CD4-positive, alpha-beta T cell treated with Interleukin-2 at 100 ng/mL for 4 hours (primary cell): Measurements from ENCODE around the gene RCN2.
A peak's percentile ranks its signal among the peaks of the same experiment; 100 is the strongest.
"Not testable (repeated sequence)": the region's sequence is repeated elsewhere in the genome, so short reads cannot be mapped to it uniquely, and the experiment has no call there.

ENCODE experiments used
- DNase-seq: peaks from one replicate; pipeline ENCODE4 v3.0.0-alpha.2; 2020; ENCODE audit warnings: low spot score

RCN2 gene

GRCh38 chr15:76932135-76932966 lies 802 bp downstream of the RCN2 start:
- no peak for DNase-seq

- DNase-seq, result no peak
Observed at GRCh38 chr15:76935620-76936019, 4.1 kb downstream of the RCN2 start.

- DNase-seq, result no peak
Observed at GRCh38 chr15:76936671-76937070, 5.1 kb downstream of the RCN2 start.

GRCh38 chr15:76938752-76939151 lies 7.2 kb downstream of the RCN2 start:
- no peak for DNase-seq

GRCh38 chr15:76939715-76940114 lies 8.2 kb downstream of the RCN2 start:
- no peak for DNase-seq

GRCh38 chr15:76941636-76942035 lies 10.1 kb downstream of the RCN2 start:
- DNase-seq, result no peak

- no peak for DNase-seq
Observed at GRCh38 chr15:76942331-76942730, 10.8 kb downstream of the RCN2 start.

GRCh38 chr15:76945494-76946093 lies 14.0 kb downstream of the RCN2 start:
- no peak for DNase-seq

- no peak for DNase-seq
Observed at GRCh38 chr15:76947454-76947853, 15.9 kb downstream of the RCN2 start.

- no peak for DNase-seq
Observed at GRCh38 chr15:76951220-76951619, 19.7 kb downstream of the RCN2 start.

- DNase-seq, result no peak
Observed at GRCh38 chr15:76953913-76954312, 22.4 kb downstream of the RCN2 start.

GRCh38 chr15:76954744-76955143 lies 23.2 kb downstream of the RCN2 start:
- no peak for DNase-seq

GRCh38 chr15:76961268-76962011 lies 29.9 kb downstream of the RCN2 start:
- no peak for DNase-seq

- no peak for DNase-seq
Observed at GRCh38 chr15:76962337-76963013, 30.9 kb downstream of the RCN2 start.

- no peak for DNase-seq
Observed at GRCh38 chr15:76963596-76963995, 32.0 kb downstream of the RCN2 start.

GRCh38 chr15:76964157-76964556 lies 32.6 kb downstream of the RCN2 start:
- no peak for DNase-seq

GRCh38 chr15:76966051-76966450 lies 34.5 kb downstream of the RCN2 start:
- not testable (repeated sequence) for DNase-seq

GRCh38 chr15:76967067-76967466 lies 35.5 kb downstream of the RCN2 start:
- DNase-seq, result no peak

- DNase-seq, result no peak
Observed at GRCh38 chr15:76968306-76968705, 36.8 kb downstream of the RCN2 start.

- DNase-seq, result no peak
Observed at GRCh38 chr15:76972389-76973361, 41.1 kb downstream of the RCN2 start.

- DNase-seq, result peak; percentile 75
Observed at GRCh38 chr15:76973362-76973743, 41.8 kb downstream of the RCN2 start.
